Colonic mucosa (tissue), 4 donors: Measurements from ENCODE around the gene SEL1L3. TPM values are rescaled to one million over a fixed set of nuclear protein-coding genes. Genes with fewer than 3 reads are reported as not detected.

Experiments
- DNase-seq: peaks from one replicate; pipeline ENCODE4 v3.0.0-alpha.2; 2020
- H3K27ac ChIP-seq: fragments of 200-600 bp; one replicate; pipeline ENCODE4 v1.8.0; 2021
- H3K27me3 ChIP-seq: fragments of 200-600 bp; one replicate; pipeline ENCODE4 v1.8.0; 2021
- H3K36me3 ChIP-seq: fragments of 200-600 bp; one replicate; pipeline ENCODE4 v1.8.0; 2021
- H3K4me1 ChIP-seq: fragments of 200-600 bp; one replicate; pipeline ENCODE4 v1.8.0; 2021; ENCODE audit warnings: mild to moderate bottlenecking
- H3K4me3 ChIP-seq: fragments of 200-600 bp; one replicate; pipeline ENCODE4 v1.8.0; 2021
- H3K9ac ChIP-seq, 2 donors: one replicate each; pipeline ENCODE4 v1.7.0; 2013; ENCODE audit warnings: control low read depth in 2 of 2, low read depth in 2 of 2, low read length in 2 of 2
- H3K9me3 ChIP-seq: fragments of 200-600 bp; one replicate; pipeline ENCODE4 v1.8.0; 2021
- CTCF ChIP-seq: fragments of 200-600 bp; IDR thresholded peaks from one replicate; pipeline ENCODE4 v1.8.0; 2022; ENCODE audit warnings: antibody characterized with exemption, mild to moderate bottlenecking
- intact Hi-C: fragments of 100-400 bp; cut with DNase I; formaldehyde crosslinking; loops from one replicate; pipeline ENCODE4 v1.14.1; 2022
- total RNA-seq, 2 donors: library from RNA; stranded (reverse); fragmentation: NEBNext Ultra II Directional in 1 of 2; extraction: Animal tissue kit (Norgen Biotek cat#: 25700) in 1 of 2; gene quantifications; one replicate each; pipeline ENCODE4 v1.2.1, GENCODE V29; 2021
- donor health status: healthy.
- donor health status: DM: no; HTN: no; CAD: no.
- donor health status: DM: no; HTN: no; CAD: no.

Gene SEL1L3
- total RNA-seq, 2 donors from 2014 or later: 88.4 to 96.2 TPM

DNA sequence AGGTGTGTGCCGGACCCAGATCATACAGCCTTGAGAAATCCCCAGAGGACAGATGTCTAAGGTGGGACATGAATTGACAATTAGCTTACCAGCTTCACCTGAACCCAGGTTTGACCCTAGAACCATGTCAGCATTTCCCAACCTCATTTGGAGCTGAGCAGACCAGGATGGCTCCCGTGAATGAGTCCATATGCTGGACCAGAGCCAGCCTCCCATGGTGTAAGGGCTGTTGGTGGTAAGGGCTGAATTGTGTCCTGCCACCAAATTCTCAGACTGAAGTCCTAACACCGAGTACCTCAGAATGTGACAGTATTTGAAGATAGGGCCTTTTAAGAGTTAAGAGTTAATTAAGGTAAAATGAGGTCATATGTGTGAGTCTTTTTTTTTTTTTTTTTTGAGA lies 118.8 kb downstream of the SEL1L3 start:
- H3K4me3 ChIP-seq: no peak overlapping the region
- no peak overlapping the region for H3K27ac ChIP-seq
- TF ChIP-seq CTCF: no peak
- intact Hi-C loops: no loop called here
- H3K9ac ChIP-seq: no peak overlapping the region
- H3K4me1 ChIP-seq: no peaks in the 10 kb centered on the region
- H3K36me3 ChIP-seq: no peaks in the 10 kb centered on the region
- no peaks in the 10 kb centered on the region for H3K27me3 ChIP-seq
- H3K9me3 ChIP-seq: no peaks in the 10 kb centered on the region
- DNase-seq: no peak

- no peaks in the 10 kb centered on the region for H3K27me3 ChIP-seq
- intact Hi-C loops: no loop called here
- no peaks in the 10 kb centered on the region for H3K36me3 ChIP-seq
- TF ChIP-seq CTCF: no peak
- H3K9me3 ChIP-seq: no peaks in the 10 kb centered on the region
- H3K4me1 ChIP-seq: no peaks in the 10 kb centered on the region
- no peak overlapping the region for H3K27ac ChIP-seq
- H3K4me3 ChIP-seq: no peak overlapping the region
- no peak for DNase-seq
- H3K9ac ChIP-seq: no peak overlapping the region
Observed at GRCh38 chr4:25729564-25729963, 133.2 kb downstream of the SEL1L3 start.

DNA sequence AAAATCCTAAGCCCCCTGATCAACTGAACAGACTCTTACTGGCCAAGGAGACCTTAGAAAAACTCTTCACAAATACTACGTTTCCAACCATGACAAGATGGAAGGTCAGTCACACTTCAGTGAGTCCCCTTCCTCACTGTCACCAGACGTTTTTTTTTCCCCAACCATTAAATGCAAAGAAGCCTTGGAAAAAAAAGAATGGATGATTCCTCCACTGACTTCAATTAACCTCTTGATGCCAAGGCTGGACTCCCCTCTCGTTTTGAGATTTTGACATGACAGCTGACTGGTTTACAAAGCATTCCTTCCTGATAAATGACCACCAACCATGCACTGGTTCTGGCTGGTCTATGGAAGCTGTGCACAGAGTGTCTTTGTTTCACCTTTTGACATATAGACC lies 133.9 kb downstream of the SEL1L3 start:
- no peak overlapping the region for H3K4me3 ChIP-seq
- no peak for DNase-seq
- no peaks in the 10 kb centered on the region for H3K4me1 ChIP-seq
- H3K27me3 ChIP-seq: no peaks in the 10 kb centered on the region
- intact Hi-C loops: no loop called here
- no peak overlapping the region for H3K27ac ChIP-seq
- no peak overlapping the region for H3K9ac ChIP-seq
- H3K36me3 ChIP-seq: no peaks in the 10 kb centered on the region
- no peak for TF ChIP-seq CTCF
- H3K9me3 ChIP-seq: no peaks in the 10 kb centered on the region

- DNase-seq: no peak
- H3K27me3 ChIP-seq: no peaks in the 10 kb centered on the region
- H3K4me1 ChIP-seq: no peaks in the 10 kb centered on the region
- no peaks in the 10 kb centered on the region for H3K9me3 ChIP-seq
- no peak overlapping the region for H3K4me3 ChIP-seq
- H3K9ac ChIP-seq: no peak overlapping the region
- no peak for TF ChIP-seq CTCF
- H3K27ac ChIP-seq: no peak overlapping the region
- intact Hi-C loops: no loop called here
- H3K36me3 ChIP-seq: no peaks in the 10 kb centered on the region
Observed at GRCh38 chr4:25727711-25728493, 134.9 kb downstream of the SEL1L3 start.

DNA sequence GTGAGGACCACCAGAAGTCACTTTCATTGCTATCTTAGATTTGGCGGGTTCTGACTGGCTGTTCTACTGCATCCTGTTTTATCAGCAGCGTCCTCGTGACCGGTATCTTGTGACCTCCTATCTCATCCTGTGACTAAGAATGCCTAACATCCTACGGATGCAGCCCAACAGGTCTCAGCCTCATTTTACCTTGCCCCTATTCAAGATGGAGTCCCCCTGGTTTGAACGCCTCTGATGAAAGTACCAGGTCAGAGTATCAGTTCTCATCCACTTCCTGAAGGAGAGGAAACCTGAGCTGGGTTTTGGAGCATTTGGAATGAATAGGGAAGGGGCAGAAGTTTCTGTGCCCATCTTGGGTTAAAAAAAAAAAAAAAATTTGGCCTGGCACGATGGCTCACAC lies 136.9 kb downstream of the SEL1L3 start:
- DNase-seq: no peak
- H3K36me3 ChIP-seq: no peaks in the 10 kb centered on the region
- no peaks in the 10 kb centered on the region for H3K27me3 ChIP-seq
- H3K4me3 ChIP-seq: no peak overlapping the region
- H3K9me3 ChIP-seq: no peaks in the 10 kb centered on the region
- no peak overlapping the region for H3K27ac ChIP-seq
- no peaks in the 10 kb centered on the region for H3K4me1 ChIP-seq
- no peak for TF ChIP-seq CTCF
- no peak overlapping the region for H3K9ac ChIP-seq
- intact Hi-C loops: no loop called here
